HG03354 (cell line): ENCODE results near the gene CCDC3.
"Not testable (repeated sequence)": the region's sequence is repeated elsewhere in the genome, so short reads cannot be mapped to it uniquely, and the experiment has no call there.

Experiments
- ATAC-seq: cut with Tn5 transposase; IDR thresholded peaks from one replicate; pipeline ENCODE4 v1.9.1; 2021; ENCODE audit warnings: mild to moderate bottlenecking; ENCODE audit not compliant: unreplicated experiment, poor library complexity, severe bottlenecking

CCDC3 gene

DNA sequence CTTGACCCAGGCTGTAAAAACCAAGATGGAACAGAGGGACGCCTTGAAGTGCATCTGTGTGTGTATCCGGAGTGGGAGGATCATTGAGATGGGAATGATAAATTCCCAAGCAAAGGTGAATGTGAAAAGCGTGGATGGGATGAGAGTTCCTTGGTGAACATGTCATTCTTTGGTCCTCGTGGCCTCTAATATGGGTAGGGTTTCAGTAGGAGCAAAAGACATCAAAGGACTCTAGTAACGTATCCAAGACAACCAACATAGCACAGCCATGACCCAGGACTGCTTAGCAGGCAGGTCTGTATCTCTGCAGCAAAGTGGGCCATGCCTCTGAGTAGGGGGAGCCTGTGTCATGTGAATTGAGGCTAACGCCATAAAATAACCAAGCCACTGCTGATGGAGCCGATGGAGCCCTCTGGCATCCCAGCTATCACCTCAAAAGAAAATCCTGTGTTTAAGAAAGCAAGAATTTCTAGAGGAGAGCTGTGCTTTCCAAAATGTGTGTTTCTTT, 98.6 kb downstream of the CCDC3 start:
- no peak for ATAC-seq

DNA sequence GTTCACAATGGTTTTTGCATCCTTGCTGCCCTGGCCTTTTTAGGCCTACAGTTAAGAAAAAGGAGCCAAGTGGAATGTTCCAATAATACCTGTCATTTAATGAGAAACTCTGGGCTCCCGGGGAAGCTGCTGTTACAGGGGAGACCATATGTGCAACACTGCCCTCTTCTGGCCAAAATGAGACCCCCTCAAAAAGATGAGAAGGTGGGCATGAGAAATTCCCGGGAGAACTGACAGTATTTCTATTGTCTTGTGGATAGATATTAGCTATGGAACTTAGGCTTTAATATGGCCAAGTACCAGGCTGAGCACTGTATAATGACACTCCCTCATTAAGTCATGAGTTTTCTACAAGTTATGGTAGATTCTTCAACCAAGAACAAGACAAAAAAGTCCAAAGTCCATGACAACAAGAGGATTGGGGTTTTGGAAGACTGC, 99.4 kb downstream of the CCDC3 start:
- no peak for ATAC-seq

DNA sequence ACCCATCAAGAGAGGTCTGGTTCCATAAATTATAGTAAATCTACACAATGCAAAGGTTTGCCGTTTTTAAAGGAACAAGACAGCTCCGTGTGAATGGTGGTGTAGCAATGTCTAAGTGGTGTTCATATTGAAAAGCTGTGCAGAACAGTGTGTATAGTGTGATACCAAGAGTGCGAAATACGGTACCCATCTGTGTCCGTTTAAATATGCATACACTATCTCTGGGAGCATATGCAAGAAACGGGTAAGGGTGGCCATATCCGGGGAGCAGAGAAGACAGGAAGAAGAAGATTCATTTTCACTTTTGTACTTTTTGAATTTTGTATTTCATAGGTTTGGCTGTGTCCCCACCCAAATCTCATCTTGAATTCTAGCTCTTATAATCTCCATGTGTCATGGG, 102.0 kb downstream of the CCDC3 start:
- ATAC-seq = no peak

DNA sequence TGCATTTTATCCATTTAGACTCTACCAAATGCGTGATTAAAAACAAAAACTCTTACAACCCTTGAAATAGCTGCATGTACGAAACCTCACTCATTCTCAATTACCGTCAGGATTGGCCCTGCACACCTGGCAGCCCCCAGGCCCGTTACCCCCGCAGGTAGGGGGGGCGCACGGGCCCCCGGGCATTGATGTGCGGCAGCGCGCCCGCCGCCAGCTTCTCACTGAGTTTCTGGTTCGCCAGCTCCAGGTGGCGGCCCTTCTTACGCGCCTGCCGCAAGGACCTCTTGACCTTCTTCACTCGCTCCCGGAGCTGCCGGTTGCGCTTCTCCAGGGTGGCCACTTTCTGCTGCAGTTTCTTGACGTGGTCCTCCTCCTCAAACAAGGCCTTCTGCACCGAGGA, 103.2 kb downstream of the CCDC3 start:
- no peak for ATAC-seq

DNA sequence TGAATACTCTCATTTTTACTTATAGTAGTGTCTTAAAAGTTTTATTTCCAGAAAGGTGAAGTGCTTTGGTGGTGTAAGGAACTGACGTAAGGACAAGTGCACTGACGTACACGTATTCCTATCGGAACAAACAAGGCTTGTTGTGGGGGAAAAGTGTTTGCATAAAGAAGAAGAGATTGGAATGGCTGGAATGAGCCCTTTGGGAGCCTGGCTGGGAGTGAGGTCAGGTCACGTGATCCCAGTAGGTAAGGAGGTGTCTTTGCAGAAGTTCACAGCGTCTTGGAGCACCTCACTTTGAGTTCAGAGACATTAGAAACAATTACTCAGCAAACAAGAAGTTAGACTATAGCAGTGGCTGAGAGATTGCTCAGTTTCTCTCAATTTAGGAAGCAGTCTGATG, 104.2 kb downstream of the CCDC3 start:
- no peak for ATAC-seq

DNA sequence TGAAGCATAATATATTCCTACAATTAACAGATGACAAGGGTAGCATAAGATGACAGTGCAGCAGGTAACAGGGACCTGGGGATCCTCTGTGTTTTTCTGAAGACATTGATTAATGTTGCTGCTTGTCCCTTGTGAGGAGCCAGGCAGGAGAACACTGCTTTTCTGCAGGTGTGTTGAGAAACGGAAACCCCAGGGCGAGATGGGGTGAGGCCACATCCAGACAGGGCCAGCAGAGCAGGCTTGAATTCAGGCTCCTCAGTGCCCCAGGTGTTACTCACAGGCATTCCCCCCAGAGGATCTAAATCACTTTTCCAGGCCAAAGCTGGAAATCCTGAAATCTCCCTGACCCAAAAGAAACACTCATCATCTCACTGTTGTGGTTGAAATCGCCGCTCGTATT, 105.3 kb downstream of the CCDC3 start:
- no peak for ATAC-seq

DNA sequence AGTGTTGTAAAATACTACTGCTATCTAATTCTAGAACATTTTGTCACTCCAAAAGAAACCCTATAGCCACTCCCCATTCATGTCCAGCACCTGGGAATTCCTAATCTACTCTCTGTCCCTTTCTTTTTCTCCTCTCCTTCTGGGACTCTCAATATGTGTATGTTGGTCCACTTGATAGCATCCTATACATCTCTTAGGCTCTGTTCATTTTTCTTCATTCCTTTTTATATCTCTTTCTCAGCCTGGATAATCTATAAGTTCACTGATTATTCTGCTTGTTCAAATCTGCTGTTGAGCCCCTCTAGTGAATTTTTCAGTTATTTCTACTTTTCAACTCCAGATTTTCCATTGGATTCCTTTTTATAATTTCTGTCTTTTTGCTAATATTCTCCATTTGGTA, 108.6 kb downstream of the CCDC3 start:
- no peak for ATAC-seq

DNA sequence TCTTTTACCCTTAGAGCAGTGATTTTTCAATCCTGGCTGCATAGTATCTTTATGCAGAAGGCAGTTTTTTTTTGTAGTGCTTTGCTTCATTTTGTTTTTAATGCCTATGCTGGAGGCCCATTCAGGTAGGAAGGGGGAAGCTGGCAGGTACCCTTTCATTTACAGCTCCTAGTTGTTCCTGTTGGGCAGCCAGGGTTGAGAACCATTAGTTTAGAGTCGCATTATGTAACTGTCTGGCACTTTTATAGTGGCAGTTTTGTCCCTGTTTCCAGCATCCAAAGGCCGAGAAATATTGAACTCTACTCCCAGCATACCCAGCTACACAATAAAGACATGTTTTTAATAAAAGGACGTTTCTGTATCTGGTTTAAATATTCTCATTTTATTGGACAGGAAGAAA, 110.6 kb downstream of the CCDC3 start:
- no peak for ATAC-seq

DNA sequence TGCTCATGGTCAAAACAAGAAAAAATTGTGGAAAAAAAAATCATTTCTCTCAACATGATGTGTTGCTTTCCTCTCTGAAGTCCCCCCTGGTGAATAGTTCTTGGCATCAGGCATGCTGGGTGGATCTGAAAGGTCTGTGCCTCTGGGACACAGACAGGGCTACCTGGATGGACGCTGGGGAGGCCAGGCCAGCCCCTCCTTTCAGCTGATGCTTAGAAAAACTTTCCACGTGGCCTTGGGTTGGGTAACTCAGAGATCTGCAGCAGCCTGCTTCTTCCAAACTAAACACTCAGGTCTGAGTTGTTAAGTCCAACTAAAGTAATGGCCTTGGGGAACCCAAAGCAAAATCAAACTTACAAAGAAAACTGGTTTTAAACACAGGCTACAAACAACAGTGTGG, 113.0 kb downstream of the CCDC3 start:
- no peak for ATAC-seq

DNA sequence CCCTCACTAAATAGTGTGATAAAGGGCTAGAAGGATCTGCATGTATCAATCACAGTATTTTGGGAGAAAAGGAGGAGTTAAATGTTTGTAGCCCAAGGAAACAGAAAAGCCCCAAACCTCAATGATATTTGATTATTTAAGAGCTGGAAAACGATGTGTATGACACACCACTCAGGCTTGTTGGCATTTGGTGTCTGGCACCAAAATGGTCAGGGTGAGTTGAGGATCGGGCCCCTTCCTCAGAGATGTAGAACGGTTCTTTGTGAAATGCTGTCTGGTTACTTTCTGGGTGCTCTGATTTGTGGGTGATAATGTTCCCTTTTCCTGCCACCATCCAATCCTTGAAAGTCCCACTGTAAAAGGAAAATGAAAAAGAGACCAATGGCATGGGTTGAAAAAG, 113.7 kb downstream of the CCDC3 start:
- no peak for ATAC-seq

DNA sequence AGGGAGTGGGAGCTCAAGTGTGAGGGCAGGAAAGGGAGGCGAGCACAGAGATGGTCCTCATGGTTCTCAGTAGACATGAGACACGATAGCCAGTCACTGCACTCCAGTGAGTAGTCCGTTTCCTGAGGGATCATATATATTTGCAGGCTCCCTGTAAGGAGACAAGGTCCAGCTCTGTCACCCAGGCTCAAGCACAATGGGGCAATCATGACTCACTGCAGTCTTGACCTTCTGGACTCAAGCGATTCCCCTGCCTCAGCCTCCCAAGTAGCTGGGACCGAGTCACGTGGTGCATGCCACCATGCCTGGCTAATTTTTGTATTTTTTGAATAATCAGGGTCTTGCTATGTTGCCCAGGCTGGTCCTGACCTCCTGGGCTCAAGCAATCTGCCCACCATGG, 116.7 kb downstream of the CCDC3 start:
- no peak for ATAC-seq

DNA sequence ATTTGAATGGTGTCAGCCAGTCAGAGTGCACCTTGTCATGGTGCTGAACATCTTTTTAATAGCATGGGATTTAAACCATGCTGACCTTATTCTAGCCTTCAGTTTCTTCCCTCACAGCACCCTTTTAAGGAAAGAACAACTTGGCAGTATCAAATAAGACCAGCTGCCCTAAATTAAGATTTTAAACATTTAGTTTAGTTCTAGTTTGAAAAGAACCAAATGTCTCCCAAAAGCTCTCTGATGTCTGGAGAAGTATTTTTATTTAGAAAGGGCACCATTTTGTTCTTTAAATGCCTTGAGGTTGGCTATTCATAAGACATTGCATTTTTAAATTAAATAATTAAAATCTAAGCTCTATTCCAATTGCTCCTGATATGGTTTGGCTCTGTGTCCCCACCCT, 121.1 kb downstream of the CCDC3 start:
- no peak for ATAC-seq

DNA sequence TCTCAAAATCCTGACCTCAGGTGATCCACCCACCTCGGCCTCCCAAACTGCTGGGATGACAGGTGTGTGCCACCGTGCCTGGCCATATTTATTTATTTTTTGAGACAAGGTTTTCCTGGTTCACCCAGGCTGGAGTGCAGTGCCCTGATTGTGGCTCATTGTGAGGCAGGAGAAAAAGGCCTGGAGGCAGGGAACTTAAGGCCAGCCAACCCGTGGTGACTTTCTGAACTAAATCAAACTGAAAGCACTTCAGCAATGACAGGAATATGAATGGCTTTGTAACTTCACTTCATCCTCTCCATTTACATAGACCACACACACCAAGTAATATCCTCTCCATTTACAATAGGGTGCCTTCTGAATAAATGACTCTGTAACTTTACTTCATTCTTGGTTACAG, 124.4 kb downstream of the CCDC3 start:
- ATAC-seq = no peak

DNA sequence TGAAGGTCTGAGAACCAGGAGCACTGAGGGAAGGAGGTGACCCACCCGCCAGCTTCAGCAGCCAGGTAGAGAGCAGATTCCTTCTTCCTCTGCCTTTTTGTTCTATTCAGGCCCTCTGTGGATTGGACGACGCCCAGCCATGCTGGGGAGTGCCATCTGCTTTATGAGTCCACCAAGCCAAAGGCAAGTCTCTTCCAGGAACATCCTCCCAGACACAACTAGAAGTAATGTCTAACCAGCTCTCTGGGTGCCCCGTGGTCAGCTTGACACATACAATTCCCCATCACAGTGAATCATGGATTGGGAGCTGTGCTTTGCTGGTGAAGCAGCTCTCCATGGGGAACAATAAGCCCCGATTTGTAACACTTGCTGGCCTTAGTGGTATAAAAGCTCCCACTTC, 125.2 kb downstream of the CCDC3 start:
- ATAC-seq = no peak

DNA sequence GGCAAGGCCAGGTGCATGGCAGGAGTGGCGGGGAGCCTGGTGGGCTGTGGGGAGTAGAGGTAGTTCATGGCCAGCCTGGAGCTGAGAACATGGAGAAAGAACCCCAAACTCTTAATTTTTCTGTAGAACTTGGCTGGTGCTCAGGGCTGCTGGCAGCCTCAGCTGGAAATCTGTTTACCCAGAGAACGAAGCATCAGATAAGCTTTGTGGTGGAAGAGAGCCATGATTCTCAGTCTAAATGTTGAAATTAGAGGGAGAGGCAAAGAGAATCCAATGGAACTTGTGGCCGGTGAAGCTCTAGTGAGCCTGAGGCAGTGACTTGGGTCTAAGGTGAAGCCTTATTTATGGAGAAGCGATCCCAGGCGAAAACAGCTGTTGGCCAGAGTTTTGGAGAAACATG, 126.4 kb downstream of the CCDC3 start:
- no peak for ATAC-seq

DNA sequence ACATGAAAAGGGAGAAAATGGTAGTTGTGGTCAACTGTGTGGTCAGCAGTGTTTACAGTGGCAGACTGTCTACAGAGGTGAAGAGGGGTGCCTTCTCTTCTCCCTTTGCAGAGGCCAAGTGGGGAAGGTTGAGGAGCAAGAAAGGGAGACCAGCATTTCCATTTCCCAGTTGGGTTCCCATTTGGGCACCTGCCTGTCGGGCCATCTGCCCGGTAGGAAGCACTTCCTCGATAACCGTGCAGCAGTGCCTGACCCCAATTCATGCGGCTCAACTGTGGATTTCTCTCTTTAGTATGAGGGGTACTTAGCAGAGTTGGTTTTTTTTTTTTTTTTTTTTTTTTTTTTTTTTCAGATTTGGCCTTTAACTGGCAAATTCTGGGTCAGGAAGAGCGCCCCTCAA, 127.0 kb downstream of the CCDC3 start:
- ATAC-seq = no peak

DNA sequence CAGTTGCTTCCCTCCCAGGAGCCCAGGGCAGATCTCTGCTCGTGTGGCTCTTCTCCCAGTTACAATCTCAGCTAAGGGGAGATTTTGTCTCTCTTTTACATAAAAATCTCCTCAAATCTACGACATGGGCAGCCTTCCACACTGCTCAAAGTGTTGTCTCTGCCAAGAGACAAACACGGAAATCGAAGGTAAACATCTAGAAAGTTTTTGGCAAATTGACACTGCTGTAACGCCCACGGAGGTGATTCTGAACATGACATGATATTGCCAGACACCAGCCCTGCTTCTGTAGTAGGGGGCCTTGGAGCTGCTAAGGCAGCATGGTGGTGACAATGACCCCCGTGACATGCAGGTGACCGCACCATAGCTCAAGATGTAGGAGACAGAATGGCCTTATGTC, 128.3 kb downstream of the CCDC3 start:
- no peak for ATAC-seq

DNA sequence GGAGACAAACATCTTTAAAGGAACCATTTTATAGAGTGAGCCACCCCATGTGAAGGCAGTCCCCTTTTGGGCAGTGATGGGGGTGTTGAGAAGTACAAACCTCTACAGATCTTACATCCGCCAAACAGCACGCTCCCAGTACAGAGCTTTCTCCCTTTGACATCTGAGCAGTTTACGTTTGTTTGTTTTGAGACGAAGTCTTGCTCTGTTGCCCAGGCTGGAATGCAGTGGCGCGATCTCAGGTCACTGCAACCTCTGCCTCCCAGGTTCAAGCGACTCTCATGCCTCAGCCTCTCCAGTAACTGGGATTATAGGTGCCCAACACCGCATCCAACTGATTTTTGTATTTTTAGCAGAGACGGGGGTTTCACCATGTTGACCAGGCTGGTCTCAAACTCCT, 128.9 kb downstream of the CCDC3 start:
- ATAC-seq = no peak

DNA sequence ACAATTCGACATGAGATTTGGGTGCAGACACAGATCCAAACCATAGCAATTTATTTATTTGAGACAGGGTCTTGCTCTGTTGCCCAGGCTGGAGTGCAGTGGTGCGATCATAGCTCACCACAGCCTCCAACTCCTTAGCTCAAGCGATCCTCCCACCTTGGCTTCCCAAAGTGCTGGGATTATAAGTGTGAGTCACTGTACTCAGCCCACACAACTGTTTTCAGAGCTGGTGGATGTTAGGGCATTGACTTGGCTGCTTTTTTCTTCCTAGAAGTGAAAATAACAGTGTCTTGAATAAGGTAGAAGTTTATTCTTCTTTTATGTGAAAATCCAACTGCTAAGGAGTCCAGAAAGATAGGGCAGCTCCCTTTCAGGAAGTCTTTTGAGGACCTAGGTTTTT, 132.1 kb downstream of the CCDC3 start:
- no peak for ATAC-seq

DNA sequence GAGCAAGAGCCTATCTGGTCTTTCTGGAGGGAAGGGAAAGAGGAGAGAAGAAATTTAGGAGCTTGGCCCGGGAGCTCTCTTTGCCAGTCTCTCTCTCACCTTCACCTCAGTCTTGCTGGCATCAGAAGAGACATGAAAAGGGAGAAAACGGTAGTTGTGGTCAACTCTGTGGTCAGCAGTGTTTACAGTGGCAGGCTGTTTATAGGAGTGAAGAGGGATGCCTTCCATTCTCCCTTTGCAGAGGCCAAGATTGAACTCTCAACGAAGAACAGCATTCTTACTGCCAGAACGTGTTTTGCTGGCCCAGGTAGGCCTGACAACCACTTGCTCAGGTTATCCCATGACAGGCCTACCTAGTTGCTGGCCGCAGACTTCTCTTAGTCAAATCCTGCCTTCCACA, 133.3 kb downstream of the CCDC3 start:
- ATAC-seq = no peak

DNA sequence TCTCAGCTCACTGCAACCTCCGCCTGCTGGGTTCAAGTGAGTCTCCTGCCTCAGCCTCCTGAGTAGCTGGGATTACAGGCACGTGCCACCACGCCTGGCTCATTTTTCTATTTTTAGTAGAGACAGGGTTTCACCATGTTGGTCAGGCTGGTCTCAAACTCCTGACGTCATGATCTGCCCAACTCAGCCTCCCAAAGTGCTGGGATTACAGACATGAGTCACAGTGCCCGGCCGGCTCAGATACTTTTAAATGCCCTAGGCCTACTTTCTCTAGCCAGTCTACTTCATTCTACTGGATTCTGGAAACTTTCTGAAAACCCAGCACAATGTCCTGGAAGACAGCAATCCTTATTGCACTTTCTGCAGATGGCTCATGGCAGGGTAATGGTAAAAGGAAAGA, 136.0 kb downstream of the CCDC3 start:
- ATAC-seq = not testable (repeated sequence)

DNA sequence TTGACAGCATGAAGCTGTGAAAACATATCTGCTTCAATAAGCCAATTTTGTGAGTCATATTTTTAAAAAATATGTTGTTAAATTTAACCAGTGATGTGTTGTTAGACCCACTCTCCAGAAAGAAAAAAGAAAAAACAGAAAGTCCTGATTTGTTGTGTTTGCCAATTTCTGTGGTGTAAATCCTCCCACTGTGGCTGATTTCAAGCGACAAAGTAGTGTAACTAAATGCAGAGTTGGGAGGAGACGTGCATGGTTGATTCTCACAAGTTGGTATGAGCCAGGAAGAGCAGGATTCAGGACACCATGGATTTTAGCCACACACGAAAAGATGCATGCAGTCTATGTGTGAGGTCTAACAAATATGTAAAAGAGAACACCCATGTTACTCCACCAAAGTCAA, 139.1 kb downstream of the CCDC3 start:
- ATAC-seq = no peak

DNA sequence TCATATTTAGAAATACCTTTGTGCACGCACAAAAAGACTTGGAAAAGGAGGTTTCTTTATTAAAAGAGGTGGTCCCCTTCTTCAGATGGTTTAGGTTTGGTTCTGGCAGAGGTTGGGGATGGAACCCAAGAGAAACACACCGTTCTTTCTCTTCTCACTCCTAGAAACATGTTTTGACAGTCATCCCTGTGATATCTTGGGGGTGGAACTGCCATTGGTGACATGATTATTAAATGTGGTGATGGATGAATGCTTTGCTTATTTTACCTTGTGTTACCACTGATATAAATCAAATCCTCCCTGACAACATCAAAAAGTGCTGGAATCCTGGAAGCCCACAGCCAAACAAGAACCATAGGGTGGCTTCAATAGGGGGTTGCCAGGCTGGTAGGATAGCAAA, 146.5 kb downstream of the CCDC3 start:
- ATAC-seq = no peak
